ENCODE data around the gene SHC3.
A peak's percentile ranks its signal among the peaks of the same experiment; 100 is the strongest.

The SHC3 gene

GRCh38 chr9:89186960-89187359 lies 8.3 kb upstream of the SHC3 start:
- DNase-seq (ENCODE audit: low read depth), result no peak

- DNase-seq (ENCODE audit: low read depth), result peak; percentile 46
Measured at GRCh38 chr9:89185980-89186379, 7.4 kb upstream of the SHC3 start.

- DNase-seq (ENCODE audit: low read depth), result no peak
Measured at GRCh38 chr9:89183146-89183545, 4.5 kb upstream of the SHC3 start.

GRCh38 chr9:89182369-89182768 lies 3.8 kb upstream of the SHC3 start:
- no peak for DNase-seq (ENCODE audit: low read depth)

GRCh38 chr9:89179895-89180734 lies 1.5 kb upstream of the SHC3 start:
- peak; percentile 97 for DNase-seq (ENCODE audit: low read depth)

- peak; percentile 71 for DNase-seq (ENCODE audit: low read depth)
Measured at GRCh38 chr9:89179540-89179894, 899 bp upstream of the SHC3 start.

GRCh38 chr9:89178830-89179539 lies 367 bp upstream of the SHC3 start:
- no peak for DNase-seq (ENCODE audit: low read depth)

- DNase-seq (ENCODE audit: low read depth), result peak; percentile 67
Measured at GRCh38 chr9:89177012-89177943, 1.3 kb downstream of the SHC3 start.

- DNase-seq (ENCODE audit: low read depth), result no peak
Measured at GRCh38 chr9:89175828-89176261, 2.8 kb downstream of the SHC3 start.

GRCh38 chr9:89174291-89174690 lies 4.3 kb downstream of the SHC3 start:
- no peak for DNase-seq (ENCODE audit: low read depth)

GRCh38 chr9:89173072-89173471 lies 5.5 kb downstream of the SHC3 start:
- DNase-seq (ENCODE audit: low read depth), result no peak

GRCh38 chr9:89172398-89172797 lies 6.2 kb downstream of the SHC3 start:
- DNase-seq (ENCODE audit: low read depth), result no peak

- DNase-seq (ENCODE audit: low read depth), result no peak
Measured at GRCh38 chr9:89171693-89172092, 6.9 kb downstream of the SHC3 start.

- DNase-seq (ENCODE audit: low read depth), result no peak
Measured at GRCh38 chr9:89171231-89171630, 7.4 kb downstream of the SHC3 start.

GRCh38 chr9:89168901-89169813 lies 9.5 kb downstream of the SHC3 start:
- DNase-seq (ENCODE audit: low read depth), result no peak

- no peak for DNase-seq (ENCODE audit: low read depth)
Measured at GRCh38 chr9:89167788-89168187, 10.8 kb downstream of the SHC3 start.

GRCh38 chr9:89166852-89167251 lies 11.8 kb downstream of the SHC3 start:
- DNase-seq (ENCODE audit: low read depth), result no peak

- DNase-seq (ENCODE audit: low read depth), result no peak
Measured at GRCh38 chr9:89165880-89166279, 12.7 kb downstream of the SHC3 start.

GRCh38 chr9:89165341-89165740 lies 13.3 kb downstream of the SHC3 start:
- no peak for DNase-seq (ENCODE audit: low read depth)

GRCh38 chr9:89161221-89161620 lies 17.4 kb downstream of the SHC3 start:
- DNase-seq (ENCODE audit: low read depth), result no peak

- DNase-seq (ENCODE audit: low read depth), result no peak
Measured at GRCh38 chr9:89160806-89161205, 17.8 kb downstream of the SHC3 start.

Measured in amniotic epithelial cell (primary cell).